Activated CD4-positive, alpha-beta T cell treated with anti-CD3 and anti-CD28 coated beads, Interleukin-2, amount 50 U/mL, for 16 hours (primary cell): Measurements from ENCODE around the gene PHC2.

ENCODE experiments used
- DNase-seq: peaks from one replicate; pipeline ENCODE4 v3.0.0-alpha.2; 2020

The PHC2 gene

DNA sequence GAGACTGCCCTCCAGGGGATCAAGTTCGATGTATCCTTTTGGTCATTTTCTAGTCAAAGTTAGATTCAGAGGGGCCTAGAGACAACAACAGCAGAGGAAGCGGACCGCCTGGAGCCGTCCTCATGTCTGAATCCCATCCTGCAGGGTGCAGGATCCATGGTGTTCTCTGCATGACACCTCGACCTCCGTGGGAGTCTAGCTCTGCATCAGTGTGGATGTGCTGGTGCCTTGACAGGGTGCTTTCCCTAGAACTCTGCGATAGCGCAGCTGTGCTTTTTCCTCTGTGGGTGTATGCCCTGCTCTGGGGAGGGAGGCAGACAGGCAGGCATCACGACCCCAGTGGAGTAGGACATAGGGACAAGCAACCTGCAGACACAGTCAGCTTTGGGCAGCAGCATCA lies 61.8 kb downstream of the PHC2 start:
- no peak for DNase-seq

DNA sequence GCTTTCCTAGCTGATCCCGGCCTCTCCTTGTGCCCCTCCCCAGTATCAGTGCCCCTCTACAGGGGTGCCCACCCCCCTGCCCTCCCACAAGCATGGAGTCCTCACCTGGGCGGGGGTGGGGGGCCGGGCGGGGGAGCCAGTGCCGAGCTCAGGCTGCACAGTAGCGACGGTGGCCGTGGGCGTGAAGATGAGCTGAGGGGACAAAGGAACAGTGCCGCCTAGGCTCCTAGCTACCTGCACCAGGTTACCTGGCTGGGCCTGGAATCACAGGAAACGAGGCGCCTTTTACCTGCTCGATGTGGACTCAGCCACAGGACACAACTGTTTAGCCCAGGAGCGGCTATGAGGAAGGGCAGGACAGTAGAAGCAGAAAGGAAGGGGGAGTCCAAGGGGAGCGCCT lies 62.5 kb downstream of the PHC2 start:
- DNase-seq, result no peak

DNA sequence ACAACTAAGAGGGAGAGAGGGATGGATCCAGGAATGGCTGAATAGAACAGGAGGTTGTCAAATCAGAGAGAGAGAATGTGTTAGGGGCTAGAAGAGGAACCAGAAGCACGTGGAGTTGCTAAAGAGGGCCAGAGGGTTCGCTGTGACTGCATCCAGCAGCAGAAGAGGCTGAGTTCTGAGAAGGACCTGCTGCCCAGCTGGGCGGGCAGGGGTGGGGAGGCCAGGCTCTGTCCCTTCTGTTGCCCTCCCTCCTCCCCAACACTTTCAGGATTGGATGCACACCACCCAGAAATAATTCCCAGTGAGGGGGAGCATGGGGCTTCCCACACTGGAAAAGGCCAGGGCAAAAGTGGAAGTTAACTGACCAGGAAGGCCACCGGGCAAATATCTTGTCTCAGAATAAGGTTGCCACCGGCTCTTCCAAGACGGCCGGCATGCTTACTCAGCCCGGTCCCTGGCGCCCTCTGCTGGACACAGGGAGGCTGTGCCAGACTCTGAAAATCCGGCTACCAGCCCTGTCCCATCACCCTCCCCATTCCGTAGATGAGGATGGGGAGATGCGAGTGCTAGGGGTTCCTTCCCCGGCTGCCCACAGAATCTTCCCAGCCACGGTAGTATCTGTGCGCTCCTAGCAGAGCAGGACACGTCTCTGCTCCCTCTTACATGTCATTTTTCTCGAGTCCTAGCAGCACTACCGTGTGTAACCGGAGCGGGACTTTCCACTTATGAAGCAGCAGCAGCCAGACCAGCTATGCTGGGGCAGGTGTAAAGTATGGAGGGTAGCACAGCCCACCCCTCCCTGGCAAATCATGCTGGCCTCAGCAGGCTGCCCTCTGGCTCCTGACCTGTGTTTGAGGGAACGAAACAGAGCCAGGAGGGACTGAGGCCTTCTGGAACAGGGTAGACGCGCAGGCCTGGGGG lies 63.1 kb downstream of the PHC2 start:
- peak; percentile 83 for DNase-seq

DNA sequence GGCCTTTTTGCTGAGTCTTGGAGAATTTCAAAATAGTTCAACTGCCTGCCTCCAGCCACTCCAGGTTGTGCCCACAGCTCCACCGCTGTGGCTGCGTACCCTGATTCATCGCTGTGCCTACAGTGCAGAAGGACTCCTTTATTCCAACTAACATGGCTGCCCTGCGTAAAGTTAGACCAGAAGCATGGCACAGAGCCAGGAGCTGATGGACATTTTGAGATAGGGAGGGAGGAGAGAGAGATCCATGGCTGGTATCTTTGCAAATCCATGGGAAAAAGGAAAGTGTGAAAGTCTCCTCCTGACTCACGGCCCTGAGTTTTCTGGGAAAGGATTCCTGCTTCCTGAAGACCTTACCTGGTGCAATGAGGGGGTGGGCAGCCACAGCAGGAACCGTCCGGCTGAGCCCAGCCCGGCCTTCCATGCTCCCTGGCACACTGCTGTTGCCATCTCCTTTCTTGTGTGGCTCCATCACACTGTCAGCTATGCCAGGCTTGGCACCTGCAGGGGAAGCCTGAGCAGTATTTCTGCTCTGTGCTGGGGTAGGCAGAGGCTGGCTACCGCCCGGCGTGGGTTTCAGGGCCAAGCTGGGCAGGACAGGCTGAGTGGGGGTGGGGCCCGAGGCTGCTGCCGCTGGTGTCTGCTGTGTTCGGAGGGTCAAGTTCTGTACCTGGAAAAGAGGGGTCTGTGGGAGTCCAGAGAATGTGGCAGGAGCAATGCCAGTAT lies 64.0 kb downstream of the PHC2 start:
- no peak for DNase-seq

DNA sequence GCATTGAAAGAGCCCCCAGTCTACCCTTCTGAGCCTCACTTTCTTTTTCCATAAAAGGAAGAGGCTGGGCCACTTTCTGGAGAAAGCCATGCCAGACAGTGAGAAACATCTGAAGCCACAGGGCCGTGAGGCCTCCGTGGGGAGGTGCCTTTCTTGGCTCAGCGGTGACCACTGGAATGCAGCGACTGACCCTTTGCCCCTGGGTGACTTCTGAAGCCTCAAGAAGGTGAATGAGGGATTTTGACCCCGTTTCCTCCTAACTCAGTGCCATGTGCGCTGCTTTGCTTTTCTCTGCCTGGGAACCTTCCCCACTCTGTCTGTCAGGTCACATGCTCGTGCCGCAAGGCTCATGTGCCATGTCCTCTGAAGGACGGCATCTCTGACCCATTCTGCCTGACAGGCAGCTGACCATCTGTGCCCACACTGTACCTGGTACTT lies 65.3 kb downstream of the PHC2 start:
- no peak for DNase-seq

DNA sequence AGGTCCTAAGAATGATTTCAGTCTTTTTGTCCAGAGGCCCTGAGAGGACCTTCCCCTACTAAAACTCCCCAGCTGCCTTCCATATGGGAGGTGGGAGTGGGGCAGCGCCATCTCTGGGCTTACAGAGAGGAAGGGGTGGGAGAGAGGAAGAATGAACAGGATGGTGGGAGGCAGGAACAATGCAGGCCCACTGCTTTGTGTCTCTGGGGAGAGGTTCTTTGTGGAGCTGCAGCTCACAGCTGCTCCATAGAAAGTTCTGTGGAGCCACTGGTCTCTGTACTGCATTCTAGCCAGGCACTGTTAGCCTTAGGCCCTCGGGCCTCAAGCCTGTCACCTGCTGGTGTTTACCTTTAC lies 66.4 kb downstream of the PHC2 start:
- no peak for DNase-seq

DNA sequence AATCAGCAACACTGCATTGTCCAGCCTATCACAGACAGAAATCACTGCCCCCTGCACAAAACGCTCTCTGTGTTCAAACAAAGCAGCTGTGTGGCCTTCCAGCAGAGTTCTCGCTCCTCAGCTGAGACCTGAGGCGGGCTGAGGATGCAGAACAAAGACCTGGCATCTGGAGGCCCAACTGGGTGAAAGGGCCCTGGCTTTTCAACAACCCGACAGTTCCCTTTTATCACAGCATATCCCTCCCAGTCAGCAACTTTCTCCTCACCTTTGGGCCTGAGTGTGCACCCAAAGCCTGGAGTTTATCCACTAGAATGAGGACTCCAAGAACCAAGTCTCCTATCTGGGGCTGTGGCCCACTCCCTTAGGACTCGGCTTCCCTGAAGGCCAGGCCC lies 67.4 kb downstream of the PHC2 start:
- DNase-seq, result no peak

DNA sequence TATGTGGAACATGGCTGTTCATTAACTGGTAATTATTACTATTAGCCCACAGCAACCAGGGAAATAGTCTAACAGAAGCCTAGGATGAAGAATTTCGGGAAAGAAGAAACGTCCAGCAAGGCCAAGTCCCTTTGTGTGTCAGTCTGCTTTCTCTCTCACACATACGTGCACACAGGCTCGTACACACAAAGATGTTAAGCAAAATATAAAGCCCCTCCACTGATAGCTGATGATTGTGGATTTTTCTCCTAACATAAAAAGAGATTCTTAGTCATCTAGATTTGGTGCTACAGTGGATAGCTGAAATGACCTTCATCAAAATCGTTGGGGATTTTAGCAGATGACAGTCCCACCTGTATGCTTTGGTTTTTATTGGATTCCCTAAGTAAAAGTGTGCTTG lies 67.9 kb downstream of the PHC2 start:
- no peak for DNase-seq

DNA sequence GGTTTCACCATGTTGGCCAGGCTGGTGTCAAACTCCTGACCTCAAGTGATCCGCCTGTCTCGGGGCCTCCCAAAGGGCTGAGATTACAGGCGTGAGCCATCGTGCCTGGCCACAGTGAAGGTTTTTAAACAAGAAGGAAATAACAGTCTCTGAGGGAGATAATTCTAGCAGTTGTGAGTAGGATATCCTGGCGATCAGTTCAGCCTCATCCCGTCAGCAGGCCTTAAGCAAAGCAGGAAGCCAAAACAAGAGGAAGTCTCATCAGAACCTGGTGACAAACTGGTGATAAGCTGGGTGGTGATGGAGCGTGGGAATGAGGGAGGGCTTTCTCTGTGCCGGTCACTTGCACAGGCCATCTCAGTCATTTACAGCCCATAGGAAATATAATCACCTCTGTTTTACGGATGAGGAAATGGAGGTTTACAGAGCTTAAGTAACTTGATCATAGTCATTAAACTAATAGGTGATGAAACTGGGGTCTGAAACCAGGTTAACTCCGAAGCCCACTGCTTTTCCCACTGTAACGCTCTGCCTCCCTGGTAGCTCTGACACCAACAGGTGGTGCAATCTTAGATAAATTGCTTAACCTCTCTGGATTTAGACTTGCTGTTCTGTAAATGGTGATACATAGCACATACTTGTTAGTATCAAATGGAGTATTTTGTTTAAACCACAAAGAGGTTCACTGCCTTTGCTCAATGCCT lies 69.2 kb downstream of the PHC2 start:
- no peak for DNase-seq

DNA sequence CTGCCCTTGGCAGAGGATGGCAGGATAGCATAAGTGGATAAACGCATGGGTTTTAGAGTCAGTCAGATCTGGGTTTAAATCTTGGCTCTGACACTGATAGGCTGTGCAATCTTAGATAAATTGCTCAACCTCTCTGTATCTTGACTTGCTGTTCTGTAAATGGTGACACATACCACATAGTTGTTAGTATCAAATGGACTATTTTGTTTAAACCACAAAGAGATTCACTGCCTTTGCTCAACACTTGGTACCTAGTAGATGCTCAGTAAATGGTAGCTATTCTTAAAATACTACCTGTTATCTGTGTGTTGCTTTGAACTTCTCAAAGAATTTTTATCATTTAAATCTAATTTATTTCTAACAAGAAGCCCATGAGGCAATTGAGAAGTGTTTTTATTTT lies 70.5 kb downstream of the PHC2 start:
- no peak for DNase-seq

DNA sequence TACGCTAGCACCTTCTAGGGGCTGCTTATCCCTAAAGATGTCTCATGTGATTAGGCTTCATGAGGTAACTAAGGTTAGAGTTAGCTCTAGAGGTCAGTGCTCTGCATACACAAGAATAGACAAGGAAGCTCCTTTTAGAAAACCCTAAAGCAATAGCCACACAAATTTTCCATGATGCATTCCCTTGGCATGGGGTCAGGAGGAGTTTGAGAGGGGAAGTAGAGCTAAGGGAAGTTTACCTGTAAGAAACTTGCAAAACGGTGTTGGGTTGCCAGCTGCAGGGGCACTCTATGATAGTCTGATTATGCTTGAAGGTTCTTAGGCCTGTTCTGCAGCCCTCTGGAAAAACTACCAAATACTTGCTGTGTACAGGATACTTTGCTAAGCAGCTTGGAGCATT lies 71.0 kb downstream of the PHC2 start:
- DNase-seq, result no peak

DNA sequence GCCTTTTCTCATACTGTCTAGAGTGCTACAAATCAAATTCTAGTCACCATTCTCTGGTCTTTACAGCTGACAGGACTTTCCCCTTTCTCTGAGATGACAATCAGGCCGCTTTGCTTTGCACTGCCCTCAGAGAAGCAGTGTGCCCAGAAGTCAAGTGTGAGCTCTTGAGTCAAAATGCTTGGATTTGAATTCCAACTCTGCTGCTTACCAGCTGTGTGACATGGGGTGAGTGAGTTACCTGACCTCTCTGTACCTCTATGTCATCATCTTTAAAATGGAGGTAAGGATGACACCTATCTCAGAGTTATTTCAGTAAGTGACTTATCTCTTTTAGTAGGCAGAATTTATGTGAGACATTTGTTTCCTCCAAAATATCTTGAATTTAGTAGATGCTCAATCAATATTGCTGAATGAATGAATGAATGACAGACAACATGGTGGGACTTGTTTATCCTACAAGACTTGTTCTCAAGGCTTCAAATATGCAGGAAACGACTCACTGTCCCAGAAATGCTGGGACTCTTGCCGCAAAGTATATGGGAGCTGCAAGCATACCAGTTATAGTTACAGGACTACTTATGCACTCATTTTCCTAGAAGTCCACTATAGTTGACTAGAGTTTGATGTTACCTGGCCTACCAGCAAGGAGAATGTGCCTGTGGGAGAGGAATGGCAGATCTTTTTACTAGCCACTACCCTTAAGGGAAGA lies 71.9 kb downstream of the PHC2 start:
- DNase-seq, result no peak

DNA sequence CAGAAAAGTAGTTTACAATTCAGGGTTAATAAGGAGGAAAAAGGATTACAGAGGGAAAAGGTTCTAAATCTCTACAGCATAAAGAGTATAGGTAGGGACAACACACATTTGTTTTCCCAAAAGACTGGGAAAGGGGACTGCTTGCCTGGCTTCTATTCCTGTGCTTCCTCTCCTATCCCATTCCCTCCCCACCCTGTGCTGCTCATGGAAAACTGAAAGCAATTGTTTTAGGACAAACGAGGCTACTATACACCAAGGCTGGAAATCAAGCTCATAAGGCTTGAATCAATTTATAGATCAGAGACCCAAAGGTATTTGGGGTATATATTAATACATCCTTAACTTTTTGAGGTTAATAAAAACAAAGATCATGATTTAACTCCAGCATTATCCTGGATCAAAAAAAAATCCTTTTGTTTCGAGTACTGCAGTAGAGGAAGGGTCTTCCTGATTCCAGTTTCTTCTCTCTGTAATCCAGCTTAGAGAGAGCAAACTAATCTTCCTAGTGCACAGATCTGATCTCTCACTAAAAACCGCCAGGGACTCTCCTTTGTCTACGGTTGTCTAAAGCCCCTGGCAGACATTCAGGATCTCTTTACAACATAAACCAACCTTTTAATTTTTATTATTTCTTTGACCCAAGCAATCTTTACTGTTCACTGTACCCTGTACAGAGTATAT lies 72.6 kb downstream of the PHC2 start:
- no peak for DNase-seq

DNA sequence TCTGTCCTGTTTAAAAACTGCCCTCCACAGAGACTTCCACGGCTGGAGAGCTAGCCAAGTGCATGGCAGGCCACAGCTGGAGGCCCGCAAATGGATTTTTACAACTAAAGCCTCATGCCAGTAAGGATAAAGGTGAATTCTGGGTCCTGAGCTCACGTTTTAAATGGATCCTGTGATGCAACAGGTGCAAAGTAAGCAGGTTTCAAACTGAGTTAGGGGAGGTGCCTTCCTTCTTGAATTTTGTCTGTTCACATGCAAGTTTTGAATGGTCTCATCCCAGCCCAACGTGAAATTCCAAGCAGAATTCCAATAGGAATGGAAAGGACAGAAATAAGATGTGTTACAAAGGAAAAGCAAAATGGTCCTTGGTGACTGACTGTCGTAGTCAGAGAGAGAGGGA lies 73.8 kb downstream of the PHC2 start:
- DNase-seq, result no peak

DNA sequence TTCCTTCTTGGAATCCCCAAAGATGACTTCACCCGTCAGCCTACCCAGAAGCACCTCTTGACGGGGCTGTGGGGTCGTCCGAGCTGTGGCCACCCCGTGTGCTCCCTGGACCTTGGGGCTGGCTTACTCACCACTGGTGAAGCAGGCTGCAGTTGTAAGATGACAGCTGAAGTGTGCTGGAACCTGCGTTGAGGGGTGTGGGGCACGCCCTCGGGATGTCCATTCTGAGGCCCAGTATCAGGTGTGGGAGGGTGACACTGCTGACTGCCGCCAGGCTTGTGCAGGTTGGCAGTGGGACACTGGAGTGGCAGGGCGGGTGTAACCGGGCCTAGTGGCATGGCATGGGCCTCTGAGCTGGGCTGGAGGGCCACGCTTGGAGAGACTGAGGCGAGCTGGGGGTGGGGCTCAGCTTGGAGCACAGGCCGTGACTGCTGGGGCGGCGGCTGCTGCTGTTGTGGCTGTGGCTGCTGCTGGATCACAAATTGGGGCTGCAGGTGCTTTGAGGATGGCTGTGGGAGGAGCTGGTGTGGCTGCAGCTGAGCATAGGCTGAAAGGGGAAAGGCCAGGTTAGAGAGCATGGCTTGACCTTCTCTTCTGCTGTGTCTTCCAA lies 76.1 kb downstream of the PHC2 start:
- no peak for DNase-seq

DNA sequence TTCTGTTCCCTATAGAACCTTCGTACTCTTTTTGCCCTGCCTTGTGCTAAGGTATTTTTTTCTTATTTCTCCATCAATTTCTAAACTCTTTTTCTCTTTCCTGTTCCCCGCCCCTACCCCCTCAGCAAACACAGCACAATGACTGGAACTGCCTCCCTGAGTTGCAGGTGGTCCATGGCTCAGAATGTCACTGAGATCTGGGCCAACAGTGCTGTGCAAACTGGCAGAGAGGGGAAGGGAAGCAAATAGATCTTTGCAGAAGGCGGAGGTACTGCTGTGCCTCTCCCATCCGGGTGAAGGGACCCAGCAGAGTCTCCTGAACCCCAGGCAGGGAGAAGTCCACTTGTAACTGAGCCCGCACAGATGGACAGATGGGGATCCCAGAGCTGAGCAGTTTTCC lies 77.4 kb downstream of the PHC2 start:
- DNase-seq, result no peak

DNA sequence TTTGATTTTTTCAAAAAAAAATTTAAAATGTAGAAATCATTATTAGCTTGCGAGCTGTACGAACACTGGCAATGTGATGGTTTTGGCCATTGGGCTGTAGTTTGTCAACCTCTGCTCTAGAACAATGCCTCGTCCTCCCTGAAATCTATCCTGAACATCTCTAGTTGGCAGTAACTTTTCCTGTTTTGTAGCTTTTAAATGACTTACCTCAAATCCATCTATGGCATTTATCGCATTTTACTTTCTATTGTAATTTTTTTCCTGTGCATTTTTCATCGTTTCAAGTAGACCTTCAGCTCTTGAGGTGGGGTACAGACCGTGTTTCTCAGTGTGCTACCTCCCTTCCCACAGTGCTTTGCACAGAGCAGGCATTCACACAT lies 79.6 kb downstream of the PHC2 start:
- no peak for DNase-seq

DNA sequence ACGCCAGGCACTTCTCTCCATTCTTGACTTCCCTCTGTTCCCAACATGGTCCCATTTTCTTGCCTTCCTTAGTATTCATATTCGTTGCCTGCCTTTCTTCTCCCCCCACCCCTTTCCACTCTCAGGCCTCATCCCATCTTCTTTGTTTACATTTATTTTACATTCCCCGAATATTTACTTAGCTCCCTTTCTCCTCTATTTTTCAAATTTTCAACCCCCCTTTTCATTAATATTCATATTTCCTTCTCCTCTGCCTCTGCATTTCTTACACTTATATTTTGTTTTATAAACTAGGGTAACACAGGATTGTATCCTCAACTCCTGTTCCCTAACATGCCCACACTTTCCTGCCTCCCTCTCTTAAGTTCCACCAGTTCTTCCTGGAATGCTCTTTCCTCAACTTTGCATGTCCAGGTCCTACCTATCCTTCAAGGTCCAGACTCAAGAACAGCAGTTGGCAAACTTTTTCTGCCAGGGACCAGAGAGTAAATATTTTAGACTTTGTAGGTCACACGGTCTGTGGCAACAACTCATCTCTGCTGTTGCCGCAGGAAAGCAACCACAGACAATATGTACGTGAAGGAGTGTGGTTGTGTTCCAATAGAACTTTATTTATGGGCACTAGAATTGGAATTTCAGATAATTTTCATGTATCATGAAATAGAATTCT lies 80.1 kb downstream of the PHC2 start:
- DNase-seq, result no peak

DNA sequence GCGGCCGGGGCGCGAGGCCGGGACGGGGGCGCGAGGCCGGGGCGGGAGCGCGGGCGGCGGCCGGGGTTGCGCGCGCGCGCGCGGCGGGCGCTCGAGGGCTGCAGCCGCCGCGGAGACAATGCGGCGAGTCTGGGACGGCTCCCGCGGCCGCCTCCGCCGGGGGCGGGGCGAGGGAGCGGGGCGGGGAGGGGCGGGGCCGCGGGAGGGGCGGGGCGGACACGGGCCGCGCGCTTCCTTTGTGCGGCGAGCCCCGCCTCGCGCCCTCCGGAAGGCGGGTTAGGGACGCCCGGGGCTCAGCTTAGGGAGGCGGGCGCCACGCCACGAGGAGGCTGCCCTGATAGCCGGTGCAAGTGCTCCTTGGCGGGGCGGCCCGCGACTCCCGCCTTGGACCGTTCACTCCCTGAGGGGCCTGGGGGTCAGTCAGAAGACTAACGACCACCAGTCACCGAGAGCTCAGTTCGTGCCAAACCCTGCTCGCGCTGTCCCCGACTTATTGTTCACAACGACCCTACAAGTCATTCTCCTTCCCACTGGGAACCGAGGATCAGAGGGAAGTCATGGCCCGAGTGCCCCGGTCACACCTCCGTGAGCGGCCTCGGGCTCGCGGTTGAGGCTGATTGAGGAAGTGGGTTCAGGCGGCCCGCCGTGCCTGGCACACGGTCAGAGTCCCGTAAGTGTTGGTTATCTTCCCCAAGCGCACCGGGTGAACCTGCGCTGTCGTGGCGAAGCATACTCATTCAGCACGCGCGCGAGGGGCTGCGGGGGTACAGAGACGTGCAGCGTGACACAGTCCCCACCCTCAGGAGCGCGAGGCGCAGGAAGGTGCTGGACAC lies 80.9 kb downstream of the PHC2 start:
- peak; percentile 79 for DNase-seq

DNA sequence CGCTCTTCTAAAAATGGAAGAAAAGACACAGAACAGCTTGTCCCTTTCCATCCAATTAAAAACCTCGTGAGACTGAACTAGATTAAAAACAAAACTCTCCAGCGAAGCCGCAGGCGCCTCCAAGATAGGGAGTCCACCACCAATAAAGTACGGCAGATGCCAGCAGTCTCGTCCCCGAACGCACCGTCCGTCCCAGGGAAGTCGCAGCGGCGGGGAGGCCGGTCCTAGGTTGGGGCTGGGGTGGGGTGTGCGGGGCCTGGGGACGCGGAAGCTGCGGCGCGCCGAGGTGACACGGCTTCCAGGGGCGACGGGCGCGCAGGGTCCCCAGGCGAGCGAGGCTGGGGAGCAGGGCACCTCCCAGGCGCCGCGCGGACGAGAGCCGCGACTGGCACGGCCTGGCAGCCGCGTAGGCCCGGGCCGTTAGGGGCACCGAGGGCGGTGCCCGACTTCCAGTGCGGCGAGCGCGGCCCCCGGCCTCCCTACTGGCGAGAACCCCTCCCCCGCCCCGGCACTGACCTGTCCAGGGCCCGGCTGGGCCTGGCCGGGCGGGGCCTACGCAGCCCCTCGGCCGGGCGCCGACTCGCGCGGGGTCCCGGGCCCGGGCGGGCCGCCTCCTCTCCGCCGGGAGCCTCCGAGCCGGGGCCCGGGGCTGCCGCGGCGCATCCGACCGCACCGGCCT lies 81.7 kb downstream of the PHC2 start:
- peak; percentile 58 for DNase-seq
